Right ventricle myocardium inferior (tissue), 1 donor: ENCODE data around the gene THOP1. TPM values are rescaled to one million over a fixed set of nuclear protein-coding genes. Genes with fewer than 3 reads are reported as not detected.
A peak's percentile ranks its signal among the peaks of the same experiment; 100 is the strongest.

Experiments
- ATAC-seq: fragments of 200-7000 bp; cut with Tn5 transposase; one replicate; pipeline ENCODE4 v1.9.1; 2020; ENCODE audit warnings: mild to moderate bottlenecking, moderate library complexity
- DNase-seq: peaks from one replicate; pipeline ENCODE4 v3.0.0; 2021; ENCODE audit errors: missing footprints
- intact Hi-C: fragments of 100-400 bp; cut with DNase I; formaldehyde crosslinking; loops from one replicate; pipeline ENCODE4 v1.11.0; 2022
- long read RNA-seq: library from polyadenylated mRNA; unstranded; transcript quantifications from one replicate; pipeline ENCODE4 v2.0.0, GENCODE V29; 2021
- total RNA-seq: library from RNA; stranded (reverse); fragmentation: NEBNext Ultra II Directional; extraction: Animal tissue kit (Norgen Biotek cat#: 25700); gene quantifications from one replicate; pipeline ENCODE4 v1.2.1, GENCODE V29; 2021
- donor health status: DM: no; HTN: yes; CAD: no; lungs with severe emphysema.

Gene THOP1
- 54.8 TPM for total RNA-seq
- long read RNA-seq, full-length matches to known transcripts = 61 of 73 reads
- long read RNA-seq, partial matches to known transcripts = 4 of 73 reads
- long read RNA-seq, other reads (novel, unspliced or antisense) = 8 of 73 reads

GRCh38 chr19:2785244-2785997 lies at the start of gene THOP1:
THOP1 (plus strand) TSS chr19:2785503; CDS start chr19:2785663, 160 bp downstream.
- ATAC-seq (peak; percentile 94), DNase-seq (peak; percentile 100)
- intact Hi-C loops = no loop called here

- ATAC-seq (no peak), DNase-seq (no peak)
- intact Hi-C loops = no loop called here
These were observed 48.6 kb upstream of the THOP1 start for GRCh38 chr19:2736550-2737190.

GRCh38 chr19:2739602-2740313 lies 45.5 kb upstream of the THOP1 start, which contains the start of gene SLC39A3:
SLC39A3 (minus strand) TSS chr19:2740017; CDS start chr19:2737257, 2,760 bp downstream.
- ATAC-seq = peak; percentile 100
- intact Hi-C loops = loop anchor here (1.0 kb wide), 1 partner anchor 76 kb away; no protein-coding TSS in a partner anchor

GRCh38 chr19:2740314-2740656 lies 45.0 kb upstream of the THOP1 start:
- ATAC-seq (no peak), DNase-seq (no peak)
- intact Hi-C loops = loop anchor here (1.0 kb wide), 1 partner anchor 77 kb away; no protein-coding TSS in a partner anchor

More at GRCh38 chr19:2739602-2740313, 45.5 kb upstream of the THOP1 start, which contains the start of gene SLC39A3:
- peak; percentile 96 for DNase-seq

- ATAC-seq (no peak), DNase-seq (no peak)
- intact Hi-C loops = no loop called here
These were observed 42.2 kb upstream of the THOP1 start for GRCh38 chr19:2743099-2743498.

- no peak for DNase-seq
- intact Hi-C loops = no loop called here
- no peak for ATAC-seq
These were observed 41.2 kb upstream of the THOP1 start for GRCh38 chr19:2744113-2744512.

- DNase-seq (no peak), ATAC-seq (no peak)
- intact Hi-C loops = loop anchor here (5.0 kb wide), 1 partner anchor 125 kb away; no protein-coding TSS in a partner anchor
These were observed 38.0 kb upstream of the THOP1 start for GRCh38 chr19:2747349-2747748.

- intact Hi-C loops = no loop called here
- ATAC-seq (no peak), DNase-seq (no peak)
These were observed 34.4 kb upstream of the THOP1 start for GRCh38 chr19:2750808-2751437.

- intact Hi-C loops = no loop called here
- DNase-seq = no peak
- no peak for ATAC-seq
These were observed 33.9 kb upstream of the THOP1 start for GRCh38 chr19:2751438-2751830.

GRCh38 chr19:2754659-2755447 lies 30.4 kb upstream of the THOP1 start:
- DNase-seq = no peak
- intact Hi-C loops = no loop called here
- no peak for ATAC-seq

- ATAC-seq (no peak), DNase-seq (no peak)
- intact Hi-C loops = no loop called here
These were observed 29.9 kb upstream of the THOP1 start for GRCh38 chr19:2755448-2755705.

GRCh38 chr19:2755811-2756210 lies 29.5 kb upstream of the THOP1 start:
- DNase-seq (no peak), ATAC-seq (no peak)
- intact Hi-C loops = no loop called here

GRCh38 chr19:2756477-2756876 lies 28.8 kb upstream of the THOP1 start:
- no peak for DNase-seq
- no peak for ATAC-seq
- intact Hi-C loops = no loop called here

GRCh38 chr19:2756921-2757881 lies 28.1 kb upstream of the THOP1 start:
- DNase-seq (no peak), ATAC-seq (no peak)
- intact Hi-C loops = no loop called here

GRCh38 chr19:2758601-2759313 lies 26.5 kb upstream of the THOP1 start:
- no peak for ATAC-seq
- intact Hi-C loops = no loop called here
- DNase-seq = no peak

GRCh38 chr19:2759362-2759761 lies 25.9 kb upstream of the THOP1 start:
- DNase-seq = no peak
- ATAC-seq = no peak
- intact Hi-C loops = no loop called here

GRCh38 chr19:2759965-2760364 lies 25.3 kb upstream of the THOP1 start:
- ATAC-seq = no peak
- intact Hi-C loops = no loop called here
- DNase-seq = no peak
